HEK293T (cell line): ENCODE measurements around the gene OR51E2.

Source experiments
- CTCF ChIA-PET: fragments of 350-600 bp; formaldehyde crosslinking; extraction: SDS; loops from one replicate; lab custom pipeline; 2021; ENCODE audit warnings: antibody characterized with exemption, inconsistent platforms; lab: Yijun Ruan, JAX
- POLR2A ChIA-PET: fragments of 350-600 bp; formaldehyde crosslinking; extraction: SDS; loops from one replicate; lab custom pipeline; 2020; ENCODE audit warnings: antibody characterized with exemption, inconsistent platforms; lab: Yijun Ruan, JAX
- DNase-seq: peaks from one replicate; pipeline ENCODE4 v3.0.0; 2012; ENCODE audit warnings: mixed read lengths; ENCODE audit errors: extremely low spot score
- ARNT ChIP-seq: fragments of 450-650 bp; IDR thresholded peaks from 2 replicates; pipeline ENCODE4 v1.6.1; 2017; ENCODE audit warnings: mild to moderate bottlenecking
- BHLHE40 ChIP-seq: fragments of 450-650 bp; IDR thresholded peaks from 2 replicates; pipeline ENCODE4 v1.6.1; 2016; ENCODE audit warnings: mild to moderate bottlenecking, moderate library complexity, borderline replicate concordance
- CTBP1 ChIP-seq: fragments of 450-650 bp; IDR thresholded peaks from 2 replicates; pipeline ENCODE4 v1.6.1; 2016; ENCODE audit warnings: borderline replicate concordance
- ELF4 ChIP-seq: fragments of 450-650 bp; IDR thresholded peaks from 2 replicates; pipeline ENCODE4 v1.6.1; 2017; ENCODE audit warnings: antibody characterized with exemption
- FOXA1 ChIP-seq: fragments of 450-650 bp; IDR thresholded peaks from 2 replicates; pipeline ENCODE4 v1.6.1; 2016; ENCODE audit warnings: mild to moderate bottlenecking
- FOXK2 ChIP-seq: fragments of 450-650 bp; IDR thresholded peaks from 2 replicates; pipeline ENCODE4 v1.6.1; 2016; ENCODE audit warnings: mild to moderate bottlenecking
- FOXM1 ChIP-seq: fragments of 450-650 bp; IDR thresholded peaks from 2 replicates; pipeline ENCODE4 v1.6.1; 2017; ENCODE audit warnings: mild to moderate bottlenecking, borderline replicate concordance
- HDGF ChIP-seq: fragments of 450-650 bp; IDR thresholded peaks from 2 replicates; pipeline ENCODE4 v1.6.1; 2017; ENCODE audit warnings: antibody characterized with exemption, borderline replicate concordance
- L3MBTL2 ChIP-seq: fragments of 450-650 bp; conservative IDR thresholded peaks from 2 replicates; pipeline ENCODE4 v1.6.1; 2016; ENCODE audit warnings: mild to moderate bottlenecking
- LEF1 ChIP-seq: fragments of 450-650 bp; IDR thresholded peaks from 2 replicates; pipeline ENCODE4 v1.6.1; 2017; ENCODE audit warnings: mild to moderate bottlenecking, borderline replicate concordance
- NFRKB ChIP-seq: fragments of 450-650 bp; IDR thresholded peaks from 2 replicates; pipeline ENCODE4 v1.6.1; 2016; ENCODE audit warnings: mild to moderate bottlenecking, moderate library complexity
- PKNOX1 ChIP-seq: fragments of 450-650 bp; IDR thresholded peaks from 2 replicates; pipeline ENCODE4 v1.6.1; 2016
- SP1 ChIP-seq: fragments of 450-650 bp; IDR thresholded peaks from 2 replicates; pipeline ENCODE4 v1.6.1; 2017
- SUZ12 ChIP-seq: fragments of 450-650 bp; IDR thresholded peaks from 2 replicates; pipeline ENCODE4 v1.6.1; 2016; ENCODE audit warnings: mild to moderate bottlenecking
- TARDBP ChIP-seq: fragments of 450-650 bp; IDR thresholded peaks from 2 replicates; pipeline ENCODE4 v1.6.1; 2016
- ZNF384 ChIP-seq: fragments of 450-650 bp; IDR thresholded peaks from 2 replicates; pipeline ENCODE4 v1.6.1; 2016

OR51E2 gene

GRCh38 chr11:4682623-4683419, 14.8 kb downstream of the OR51E2 start:
- ChIA-PET CTCF (interaction anchor here (0.6 kb wide), 1 partner anchor 501 kb away, joined by 5 read pairs; no protein-coding TSS in a partner anchor), POLR2A (no interaction called here)
- DNase-seq = no peak
- TF ChIP-seq CTBP1 = no peak
- no peak for TF ChIP-seq SUZ12
- no peak for TF ChIP-seq TARDBP
- TF ChIP-seq ARNT = no peak
- no peak for TF ChIP-seq ZNF384
- TF ChIP-seq SP1 = no peak
- no peak for TF ChIP-seq LEF1
- TF ChIP-seq FOXM1 = no peak
- TF ChIP-seq PKNOX1 = no peak

- DNase-seq = no peak
- POLR2A ChIA-PET = no interaction called here
- CTCF ChIA-PET = no interaction called here
- no peak for TF ChIP-seq ARNT
- TF ChIP-seq HDGF = no peak
- no peak for TF ChIP-seq PKNOX1
- no peak for TF ChIP-seq SUZ12
- TF ChIP-seq ELF4 = no peak
- TF ChIP-seq L3MBTL2 = no peak
- TF ChIP-seq SP1 = no peak
- TF ChIP-seq FOXA1 = no peak
- TF ChIP-seq TARDBP = no peak
- no peak for TF ChIP-seq ZNF384
- TF ChIP-seq FOXK2 = no peak
- TF ChIP-seq BHLHE40 = no peak
- no peak for TF ChIP-seq FOXM1
- TF ChIP-seq NFRKB = no peak
- TF ChIP-seq CTBP1 = no peak
- no peak for TF ChIP-seq LEF1
Observed at GRCh38 chr11:4680341-4680740, 17.3 kb downstream of the OR51E2 start.

- ChIA-PET CTCF (no interaction called here), POLR2A (no interaction called here)
- TF ChIP-seq CTBP1 (no peak), NFRKB (no peak), FOXM1 (no peak), L3MBTL2 (no peak), PKNOX1 (no peak), TARDBP (no peak)
- no peak for DNase-seq
Observed at GRCh38 chr11:4677948-4678347, 19.7 kb downstream of the OR51E2 start.

- TF ChIP-seq CTBP1 (no peak), LEF1 (no peak), SUZ12 (no peak), FOXK2 (no peak), SP1 (no peak), TARDBP (no peak), ZNF384 (no peak), HDGF (no peak), PKNOX1 (no peak), L3MBTL2 (no peak), FOXA1 (no peak), NFRKB (no peak), FOXM1 (no peak), ELF4 (no peak), BHLHE40 (no peak)
- no peak for DNase-seq
- ChIA-PET CTCF (no interaction called here), POLR2A (no interaction called here)
Observed at GRCh38 chr11:4673781-4674180, 23.9 kb downstream of the OR51E2 start.

- DNase-seq = no peak
- CTCF ChIA-PET = no interaction called here
- POLR2A ChIA-PET = no interaction called here
- TF ChIP-seq ELF4 (no peak), FOXA1 (no peak), TARDBP (no peak), ZNF384 (no peak)
Observed at GRCh38 chr11:4672470-4672869, 25.2 kb downstream of the OR51E2 start.

- no peak for TF ChIP-seq BHLHE40
- no peak for TF ChIP-seq ARNT
- TF ChIP-seq ZNF384 = no peak
- no peak for TF ChIP-seq SUZ12
- TF ChIP-seq SP1 = no peak
- no peak for TF ChIP-seq FOXA1
- no peak for TF ChIP-seq PKNOX1
- no peak for TF ChIP-seq LEF1
- no peak for TF ChIP-seq FOXM1
- TF ChIP-seq TARDBP = no peak
- no peak for TF ChIP-seq HDGF
- no peak for TF ChIP-seq L3MBTL2
- TF ChIP-seq NFRKB = no peak
- no peak for TF ChIP-seq FOXK2
- TF ChIP-seq CTBP1 = no peak
- TF ChIP-seq ELF4 = no peak
- ChIA-PET CTCF (no interaction called here), POLR2A (no interaction called here)
- no peak for DNase-seq
Observed at GRCh38 chr11:4671741-4672140, 25.9 kb downstream of the OR51E2 start.
